ENCODE data around the gene SESN3. TPM values are rescaled to one million over a fixed set of nuclear protein-coding genes. Genes with fewer than 3 reads are reported as not detected.
"Not testable (repeated sequence)": the region's sequence is repeated elsewhere in the genome, so short reads cannot be mapped to it uniquely, and the experiment has no call there.

SESN3 gene
- polyA plus RNA-seq, 4 donors: 3.5 to 60.1 (median 5.3) TPM

- DNase-seq (no peak), FAIRE-seq (no peak)
- 68 to 77% (median 72%) methylated on average over 4 of the region's 4 CpGs for WGBS, 3 donors
- H3K4me3 ChIP-seq (ENCODE audit: low read depth in 1 of 3, low read length in 3 of 3): no peak overlapping the region
- peaks cover 0 to 45% (median 0%) of the 10 kb centered on the region in 3 donors for H3K4me1 ChIP-seq (ENCODE audit: control insufficient read depth in 3 of 3, insufficient read depth in 2 of 3, low read depth in 1 of 3, low read length in 2 of 3)
- no peak overlapping the region for H3K27ac ChIP-seq (ENCODE audit: low read depth in 1 of 3, low read length in 2 of 3)
- H3K9me3 ChIP-seq (ENCODE audit: control insufficient read depth in 2 of 2, insufficient read depth in 1 of 2, low read depth in 1 of 2, low read length in 1 of 2): no peaks in the 10 kb centered on the region
- no peaks in the 10 kb centered on the region for H3K36me3 ChIP-seq (ENCODE audit: control insufficient read depth in 3 of 3, insufficient read depth in 2 of 3, low read depth in 1 of 3, low read length in 3 of 3)
- no peaks in the 10 kb centered on the region for H3K27me3 ChIP-seq (ENCODE audit: control insufficient read depth in 3 of 3, insufficient read depth in 3 of 3, low read length in 3 of 3)
These were observed 24.5 kb upstream of the SESN3 start for GRCh38 chr11:95255251-95256145.

GRCh38 chr11:95254716-95255115, 23.7 kb upstream of the SESN3 start:
- FAIRE-seq: no peak
- Histone ChIP-seq H3K27ac (ENCODE audit: low read depth in 1 of 3, low read length in 2 of 3) (peak overlapping the region in 1 of 3 donors; percentile 79), H3K4me3 (ENCODE audit: low read depth in 1 of 3, low read length in 3 of 3) (no peak overlapping the region)

DNA sequence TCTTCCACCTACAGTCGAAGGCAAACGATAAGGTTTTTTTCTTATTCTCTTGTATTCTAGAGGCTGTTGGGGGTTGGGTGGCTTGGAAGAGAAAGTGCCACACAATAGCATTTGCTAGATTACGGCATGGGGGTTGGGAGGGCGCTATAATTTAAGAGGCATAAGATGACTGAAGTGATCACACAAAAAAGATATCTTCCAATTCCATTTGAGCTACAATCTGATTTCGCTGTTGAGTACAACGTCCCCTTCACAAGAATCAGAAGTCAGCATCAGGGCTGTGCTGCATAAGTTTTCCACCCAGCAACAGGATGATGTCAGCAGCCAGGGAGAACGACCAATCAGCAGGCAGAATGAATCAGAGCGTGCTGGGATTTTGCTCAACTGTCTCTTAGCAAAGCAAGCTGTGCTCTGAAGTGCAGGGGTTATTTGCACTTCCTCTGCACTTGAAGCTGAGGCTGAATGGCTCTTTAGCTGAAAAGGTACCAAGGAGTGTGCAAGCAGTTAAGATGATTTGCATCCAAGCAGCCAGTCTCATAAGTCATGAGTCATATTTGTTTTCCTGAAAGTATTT, 23.2 kb upstream of the SESN3 start:
- Histone ChIP-seq H3K4me3 (ENCODE audit: low read depth in 1 of 3, low read length in 3 of 3) (peak overlapping the region in 2 of 3 donors; percentile 27 to 30), H3K36me3 (ENCODE audit: control insufficient read depth in 3 of 3, insufficient read depth in 2 of 3, low read depth in 1 of 3, low read length in 3 of 3) (no peaks in the 10 kb centered on the region), H3K27ac (ENCODE audit: low read depth in 1 of 3, low read length in 2 of 3) (peak overlapping the region in 2 of 3 donors; percentile 50 to 79), H3K4me1 (ENCODE audit: control insufficient read depth in 3 of 3, insufficient read depth in 2 of 3, low read depth in 1 of 3, low read length in 2 of 3) (peaks cover 0 to 45% (median 0%) of the 10 kb centered on the region in 3 donors), H3K27me3 (ENCODE audit: control insufficient read depth in 3 of 3, insufficient read depth in 3 of 3, low read length in 3 of 3) (no peaks in the 10 kb centered on the region), H3K9me3 (ENCODE audit: control insufficient read depth in 2 of 2, insufficient read depth in 1 of 2, low read depth in 1 of 2, low read length in 1 of 2) (no peaks in the 10 kb centered on the region)
- 1 to 2% (median 1%) methylated on average over 8 of the region's 8 CpGs for WGBS, 3 donors
- DNase-seq: peak; percentile 92
- FAIRE-seq: no peak

More at GRCh38 chr11:95254716-95255115, 23.7 kb upstream of the SESN3 start:
- H3K36me3 ChIP-seq (ENCODE audit: control insufficient read depth in 3 of 3, insufficient read depth in 2 of 3, low read depth in 1 of 3, low read length in 3 of 3): no peaks in the 10 kb centered on the region
- H3K9me3 ChIP-seq (ENCODE audit: control insufficient read depth in 2 of 2, insufficient read depth in 1 of 2, low read depth in 1 of 2, low read length in 1 of 2): no peaks in the 10 kb centered on the region
- peaks cover 0 to 45% (median 0%) of the 10 kb centered on the region in 3 donors for H3K4me1 ChIP-seq (ENCODE audit: control insufficient read depth in 3 of 3, insufficient read depth in 2 of 3, low read depth in 1 of 3, low read length in 2 of 3)
- H3K27me3 ChIP-seq (ENCODE audit: control insufficient read depth in 3 of 3, insufficient read depth in 3 of 3, low read length in 3 of 3): no peaks in the 10 kb centered on the region
- DNase-seq: no peak

GRCh38 chr11:95253141-95253540, 22.1 kb upstream of the SESN3 start:
- FAIRE-seq: no peak
- DNase-seq: no peak
- Histone ChIP-seq H3K27ac (ENCODE audit: low read depth in 1 of 3, low read length in 2 of 3) (peak overlapping the region in 1 of 3 donors; percentile 79), H3K4me1 (ENCODE audit: control insufficient read depth in 3 of 3, insufficient read depth in 2 of 3, low read depth in 1 of 3, low read length in 2 of 3) (peaks cover 0 to 48% (median 0%) of the 10 kb centered on the region in 3 donors), H3K27me3 (ENCODE audit: control insufficient read depth in 3 of 3, insufficient read depth in 3 of 3, low read length in 3 of 3) (no peaks in the 10 kb centered on the region), H3K36me3 (ENCODE audit: control insufficient read depth in 3 of 3, insufficient read depth in 2 of 3, low read depth in 1 of 3, low read length in 3 of 3) (no peaks in the 10 kb centered on the region), H3K9me3 (ENCODE audit: control insufficient read depth in 2 of 2, insufficient read depth in 1 of 2, low read depth in 1 of 2, low read length in 1 of 2) (no peaks in the 10 kb centered on the region), H3K4me3 (ENCODE audit: low read depth in 1 of 3, low read length in 3 of 3) (no peak overlapping the region)
- 93 to 95% (median 95%) methylated on average over 2 of the region's 2 CpGs for WGBS, 3 donors

DNA sequence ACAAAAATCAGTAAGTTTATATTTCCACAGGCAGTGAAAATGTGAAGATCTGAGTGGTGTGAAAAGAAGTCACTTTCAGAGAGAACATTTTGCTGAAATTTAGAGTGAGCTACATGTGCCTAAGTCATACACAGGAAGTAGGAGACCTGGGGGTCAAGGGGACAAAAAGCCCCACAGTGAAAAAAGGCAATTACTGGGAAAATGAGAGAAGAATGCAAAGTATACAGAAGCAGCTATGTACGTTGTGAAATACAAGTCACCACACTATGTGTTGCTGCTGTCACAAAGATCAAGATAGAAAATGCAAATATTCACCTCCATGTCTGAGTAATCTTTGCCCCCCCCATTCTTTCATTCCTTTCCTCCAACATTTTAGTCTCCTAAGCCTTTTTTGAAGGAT, 21.6 kb upstream of the SESN3 start:
- no peaks in the 10 kb centered on the region for H3K9me3 ChIP-seq (ENCODE audit: control insufficient read depth in 2 of 2, insufficient read depth in 1 of 2, low read depth in 1 of 2, low read length in 1 of 2)
- no peaks in the 10 kb centered on the region for H3K27me3 ChIP-seq (ENCODE audit: control insufficient read depth in 3 of 3, insufficient read depth in 3 of 3, low read length in 3 of 3)
- DNase-seq (no peak), FAIRE-seq (no peak)
- 52 to 71% (median 57%) methylated on average over 1 of the region's 1 CpG for WGBS, 3 donors
- no peak overlapping the region for H3K27ac ChIP-seq (ENCODE audit: low read depth in 1 of 3, low read length in 2 of 3)
- H3K36me3 ChIP-seq (ENCODE audit: control insufficient read depth in 3 of 3, insufficient read depth in 2 of 3, low read depth in 1 of 3, low read length in 3 of 3): no peaks in the 10 kb centered on the region
- no peak overlapping the region for H3K4me3 ChIP-seq (ENCODE audit: low read depth in 1 of 3, low read length in 3 of 3)
- peaks cover 0 to 48% (median 0%) of the 10 kb centered on the region in 3 donors for H3K4me1 ChIP-seq (ENCODE audit: control insufficient read depth in 3 of 3, insufficient read depth in 2 of 3, low read depth in 1 of 3, low read length in 2 of 3)

DNA sequence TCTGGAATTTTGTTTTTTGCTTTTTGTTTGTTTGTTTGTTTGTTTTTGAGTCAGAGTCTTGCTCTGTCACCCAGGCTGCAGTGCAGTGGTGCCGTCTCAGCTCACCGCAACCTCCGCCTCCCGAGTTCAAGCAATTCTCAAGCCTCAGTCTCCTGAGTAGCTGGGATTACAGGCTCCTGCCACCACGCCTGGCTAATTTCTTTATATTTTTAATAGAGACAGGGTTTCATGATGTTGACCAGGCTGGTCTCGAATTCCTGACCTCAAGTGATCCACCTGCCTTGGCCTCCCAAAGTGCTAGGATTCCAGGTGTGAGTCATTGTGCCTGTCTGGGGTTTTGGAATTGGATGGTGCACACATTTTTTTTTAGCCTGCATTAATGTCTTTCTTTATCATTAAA, 20.9 kb upstream of the SESN3 start:
- not testable (repeated sequence) for H3K27ac ChIP-seq (ENCODE audit: low read depth in 1 of 3, low read length in 2 of 3); FAIRE-seq; DNase-seq; H3K9me3 ChIP-seq (ENCODE audit: control insufficient read depth in 2 of 2, insufficient read depth in 1 of 2, low read depth in 1 of 2, low read length in 1 of 2); H3K36me3 ChIP-seq (ENCODE audit: control insufficient read depth in 3 of 3, insufficient read depth in 2 of 3, low read depth in 1 of 3, low read length in 3 of 3); H3K27me3 ChIP-seq (ENCODE audit: control insufficient read depth in 3 of 3, insufficient read depth in 3 of 3, low read length in 3 of 3); H3K4me3 ChIP-seq (ENCODE audit: low read depth in 1 of 3, low read length in 3 of 3)
- WGBS, 3 donors: 92 to 94% (median 94%) methylated on average over 6 of the region's 6 CpGs
- H3K4me1 ChIP-seq (ENCODE audit: control insufficient read depth in 3 of 3, insufficient read depth in 2 of 3, low read depth in 1 of 3, low read length in 2 of 3): peaks cover 0 to 43% (median 0%) of the 10 kb centered on the region in 3 donors

- Histone ChIP-seq H3K27ac (ENCODE audit: low read depth in 1 of 3, low read length in 2 of 3) (no peak overlapping the region), H3K9me3 (ENCODE audit: control insufficient read depth in 2 of 2, insufficient read depth in 1 of 2, low read depth in 1 of 2, low read length in 1 of 2) (no peaks in the 10 kb centered on the region), H3K4me1 (ENCODE audit: control insufficient read depth in 3 of 3, insufficient read depth in 2 of 3, low read depth in 1 of 3, low read length in 2 of 3) (peaks cover 0 to 27% (median 0%) of the 10 kb centered on the region in 3 donors), H3K4me3 (ENCODE audit: low read depth in 1 of 3, low read length in 3 of 3) (no peak overlapping the region), H3K27me3 (ENCODE audit: control insufficient read depth in 3 of 3, insufficient read depth in 3 of 3, low read length in 3 of 3) (no peaks in the 10 kb centered on the region), H3K36me3 (ENCODE audit: control insufficient read depth in 3 of 3, insufficient read depth in 2 of 3, low read depth in 1 of 3, low read length in 3 of 3) (no peaks in the 10 kb centered on the region)
- FAIRE-seq: no peak
- 75 to 85% (median 77%) methylated on average over 4 of the region's 4 CpGs for WGBS, 3 donors
- DNase-seq: no peak
These were observed 17.9 kb upstream of the SESN3 start for GRCh38 chr11:95248666-95249467.

- WGBS, 3 donors: 85 to 88% (median 85%) methylated on average over 3 of the region's 3 CpGs
- Histone ChIP-seq H3K4me1 (ENCODE audit: control insufficient read depth in 3 of 3, insufficient read depth in 2 of 3, low read depth in 1 of 3, low read length in 2 of 3) (peaks cover 0 to 21% (median 1%) of the 10 kb centered on the region in 3 donors), H3K27ac (ENCODE audit: low read depth in 1 of 3, low read length in 2 of 3) (no peak overlapping the region), H3K36me3 (ENCODE audit: control insufficient read depth in 3 of 3, insufficient read depth in 2 of 3, low read depth in 1 of 3, low read length in 3 of 3) (no peaks in the 10 kb centered on the region), H3K4me3 (ENCODE audit: low read depth in 1 of 3, low read length in 3 of 3) (no peak overlapping the region), H3K27me3 (ENCODE audit: control insufficient read depth in 3 of 3, insufficient read depth in 3 of 3, low read length in 3 of 3) (no peaks in the 10 kb centered on the region), H3K9me3 (ENCODE audit: control insufficient read depth in 2 of 2, insufficient read depth in 1 of 2, low read depth in 1 of 2, low read length in 1 of 2) (no peaks in the 10 kb centered on the region)
- no peak for FAIRE-seq
- no peak for DNase-seq
These were observed 16.9 kb upstream of the SESN3 start for GRCh38 chr11:95247883-95248282.
